Suprapubic skin (tissue), 4 donors: ENCODE measurements around the gene PILRB. TPM values are rescaled to one million over a fixed set of nuclear protein-coding genes. Genes with fewer than 3 reads are reported as not detected.
A peak's percentile ranks its signal among the peaks of the same experiment; 100 is the strongest.
"Not testable (repeated sequence)": the region's sequence is repeated elsewhere in the genome, so short reads cannot be mapped to it uniquely, and the experiment has no call there.

Source experiments
- DNase-seq, 2 donors: peaks; one replicate each; pipeline ENCODE4 v3.0.0-alpha.2; 2019; ENCODE audit warnings: low spot score in 2 of 2
- H3K27ac ChIP-seq: fragments of 200-600 bp; sonication (generic); one replicate; pipeline ENCODE4 v1.5.1; 2019
- H3K27me3 ChIP-seq: fragments of 200-600 bp; sonication (generic); one replicate; pipeline ENCODE4 v1.5.1; 2019
- H3K36me3 ChIP-seq: fragments of 200-600 bp; sonication (generic); one replicate; pipeline ENCODE4 v1.5.1; 2019
- H3K4me1 ChIP-seq: fragments of 200-600 bp; sonication (generic); one replicate; pipeline ENCODE4 v1.5.1; 2019
- H3K4me3 ChIP-seq: fragments of 200-600 bp; sonication (generic); one replicate; pipeline ENCODE4 v1.5.1; 2019; ENCODE audit warnings: mild to moderate bottlenecking
- H3K9me3 ChIP-seq: fragments of 200-600 bp; sonication (generic); one replicate; pipeline ENCODE4 v1.5.1; 2019
- EP300 ChIP-seq: sonication (generic); formaldehyde crosslinking; IDR thresholded peaks from one replicate; pipeline ENCODE4 v1.6.1; 2017; ENCODE audit warnings: antibody characterized with exemption
- POLR2A ChIP-seq, 2 donors: fragments of 450-650 bp; IDR thresholded peaks; one replicate each; pipeline ENCODE4 v1.6.1; 2017; ENCODE audit warnings: antibody characterized with exemption in 2 of 2, mild to moderate bottlenecking in 2 of 2, moderate library complexity in 2 of 2
- POLR2AphosphoS5 ChIP-seq, 3 donors: sonication (generic); formaldehyde crosslinking; IDR thresholded peaks; one replicate each; pipeline ENCODE4 v1.6.1; 2017; ENCODE audit warnings: antibody characterized with exemption in 3 of 3
- WGBS: methylation state at CpG from one replicate; pipeline ENCODE4 v1.1.5; 2018; 5-methylcytosine and 5-hydroxymethylcytosine counted together
- total RNA-seq, 4 donors: library from RNA; depleted of rRNA; stranded (reverse); fragments of >200 nt; gene quantifications; one replicate each; pipeline ENCODE4 v1.1.0, GENCODE V29; 2016
- TF ChIP-seq, protein P1 (sequence below), 2 donors: fragments of 200-600 bp in 1 of 2; fragments of 450-650 bp in 1 of 2; sonication (generic) in 1 of 2; IDR thresholded peaks; one replicate each; pipeline ENCODE4 v1.5.1; 2016 to 2019; ENCODE audit warnings: antibody characterized with exemption in 2 of 2, mild to moderate bottlenecking in 1 of 2, moderate library complexity in 1 of 2

The PILRB gene
- total RNA-seq, 4 donors from 2014 or later, result 40.8 to 125 (median 63.1) TPM

GRCh38 chr7:100364480-100364879, 6.6 kb downstream of the PILRB start:
- H3K9me3 ChIP-seq, result no peaks in the 10 kb centered on the region
- no peak for DNase-seq
- no peaks in the 10 kb centered on the region for H3K4me1 ChIP-seq
- WGBS, result 87% methylated on average over 6 of the region's 6 CpGs
- H3K27ac ChIP-seq, result no peak overlapping the region
- H3K27me3 ChIP-seq, result no peaks in the 10 kb centered on the region
- no peak overlapping the region for H3K4me3 ChIP-seq
- peaks cover 37% of the 10 kb centered on the region for H3K36me3 ChIP-seq
- TF ChIP-seq POLR2A (IDR thresholded peaks at IDR 0.05) (no peak), EP300 (no peak), POLR2AphosphoS5 (IDR thresholded peaks at IDR 0.05) (no peak)
- TF ChIP-seq, protein P1, sequence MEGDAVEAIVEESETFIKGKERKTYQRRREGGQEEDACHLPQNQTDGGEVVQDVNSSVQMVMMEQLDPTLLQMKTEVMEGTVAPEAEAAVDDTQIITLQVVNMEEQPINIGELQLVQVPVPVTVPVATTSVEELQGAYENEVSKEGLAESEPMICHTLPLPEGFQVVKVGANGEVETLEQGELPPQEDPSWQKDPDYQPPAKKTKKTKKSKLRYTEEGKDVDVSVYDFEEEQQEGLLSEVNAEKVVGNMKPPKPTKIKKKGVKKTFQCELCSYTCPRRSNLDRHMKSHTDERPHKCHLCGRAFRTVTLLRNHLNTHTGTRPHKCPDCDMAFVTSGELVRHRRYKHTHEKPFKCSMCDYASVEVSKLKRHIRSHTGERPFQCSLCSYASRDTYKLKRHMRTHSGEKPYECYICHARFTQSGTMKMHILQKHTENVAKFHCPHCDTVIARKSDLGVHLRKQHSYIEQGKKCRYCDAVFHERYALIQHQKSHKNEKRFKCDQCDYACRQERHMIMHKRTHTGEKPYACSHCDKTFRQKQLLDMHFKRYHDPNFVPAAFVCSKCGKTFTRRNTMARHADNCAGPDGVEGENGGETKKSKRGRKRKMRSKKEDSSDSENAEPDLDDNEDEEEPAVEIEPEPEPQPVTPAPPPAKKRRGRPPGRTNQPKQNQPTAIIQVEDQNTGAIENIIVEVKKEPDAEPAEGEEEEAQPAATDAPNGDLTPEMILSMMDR (IDR thresholded peaks at IDR 0.05), result no peak

GRCh38 chr7:100365998-100366367, 8.1 kb downstream of the PILRB start:
- H3K4me1 ChIP-seq, DNase-seq, H3K27ac ChIP-seq, H3K9me3 ChIP-seq, H3K27me3 ChIP-seq, H3K4me3 ChIP-seq: not testable (repeated sequence)
- 98% methylated on average over 7 of the region's 7 CpGs for WGBS
- H3K36me3 ChIP-seq, result peaks cover 22% of the 10 kb centered on the region

DNA sequence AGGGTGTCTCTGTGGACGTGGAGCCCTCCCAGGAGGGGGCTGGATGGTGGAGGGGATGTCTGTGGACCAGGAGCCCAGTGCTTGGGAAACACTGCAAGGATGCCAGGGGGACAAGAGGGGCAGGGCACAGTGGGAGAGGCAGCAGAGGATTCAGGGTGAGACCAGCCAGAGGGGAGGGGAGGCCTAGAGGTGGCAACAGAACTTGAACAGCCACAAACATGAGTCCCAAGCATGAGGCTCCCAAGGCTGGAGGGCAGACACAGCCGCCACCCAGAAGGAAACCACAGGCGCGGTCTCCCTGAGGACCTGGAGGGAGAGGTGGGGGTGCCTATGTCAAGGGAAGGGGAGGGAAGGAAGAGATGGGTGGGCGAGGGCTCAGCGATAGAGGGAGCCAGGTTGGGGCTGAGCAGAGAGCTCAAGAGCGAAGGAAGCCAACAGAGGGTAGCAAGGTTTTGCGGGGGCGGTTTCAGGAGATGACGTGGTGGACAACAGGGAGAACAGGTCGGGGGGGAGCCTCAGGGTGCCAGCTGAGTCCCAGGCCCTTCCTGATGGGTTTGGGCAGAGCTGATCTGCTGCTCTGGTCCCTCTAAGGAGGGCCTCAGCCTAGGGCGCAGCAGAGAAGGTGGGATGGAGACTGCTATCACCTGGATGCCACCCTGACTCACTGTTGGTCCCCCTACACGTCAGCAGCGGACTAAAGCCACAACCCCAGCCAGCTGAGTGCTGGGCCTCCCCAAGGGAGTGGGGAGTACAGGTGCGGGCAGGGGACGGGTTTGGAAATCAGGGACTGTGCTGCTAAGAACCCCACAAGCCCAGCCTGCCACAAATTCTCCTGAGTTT, 8.7 kb downstream of the PILRB start:
- Histone ChIP-seq H3K4me3 (no peak overlapping the region), H3K27me3 (no peaks in the 10 kb centered on the region), H3K9me3 (no peaks in the 10 kb centered on the region), H3K4me1 (no peaks in the 10 kb centered on the region), H3K27ac (no peak overlapping the region), H3K36me3 (peaks cover 16% of the 10 kb centered on the region)
- 84% methylated on average over 11 of the region's 16 CpGs for WGBS
- TF ChIP-seq POLR2A (IDR thresholded peaks at IDR 0.05), result no peak
- no peak for TF ChIP-seq EP300
- no peak for TF ChIP-seq POLR2AphosphoS5 (IDR thresholded peaks at IDR 0.05)
- TF ChIP-seq, protein P1 (IDR thresholded peaks at IDR 0.05), result no peak
- DNase-seq, result no peak

- H3K4me3 ChIP-seq, result no peak overlapping the region
- TF ChIP-seq EP300 (no peak), POLR2A (IDR thresholded peaks at IDR 0.05) (no peak), POLR2AphosphoS5 (IDR thresholded peaks at IDR 0.05) (no peak)
- TF ChIP-seq, protein P1 (IDR thresholded peaks at IDR 0.05), result no peak
- H3K27me3 ChIP-seq, result no peaks in the 10 kb centered on the region
- 91% methylated on average over 8 of the region's 8 CpGs for WGBS
- peaks cover 10% of the 10 kb centered on the region for H3K36me3 ChIP-seq
- peaks cover 4% of the 10 kb centered on the region for H3K4me1 ChIP-seq
- no peak for DNase-seq
- H3K9me3 ChIP-seq, result no peaks in the 10 kb centered on the region
- H3K27ac ChIP-seq, result no peak overlapping the region
These were observed 9.3 kb downstream of the PILRB start for GRCh38 chr7:100367251-100367620.

- H3K27me3 ChIP-seq, result no peaks in the 10 kb centered on the region
- peaks cover 4% of the 10 kb centered on the region for H3K36me3 ChIP-seq
- 89% methylated on average over 12 of the region's 12 CpGs for WGBS
- H3K4me1 ChIP-seq, result peaks cover 10% of the 10 kb centered on the region
- TF ChIP-seq POLR2A (IDR thresholded peaks at IDR 0.05), result no peak
- TF ChIP-seq, protein P1 (IDR thresholded peaks at IDR 0.05), result no peak
- TF ChIP-seq EP300, result no peak
- TF ChIP-seq POLR2AphosphoS5 (IDR thresholded peaks at IDR 0.05), result no peak
- no peak overlapping the region for H3K4me3 ChIP-seq
- H3K27ac ChIP-seq, result peak overlapping the region; percentile 21
- no peaks in the 10 kb centered on the region for H3K9me3 ChIP-seq
- no peak for DNase-seq
These were observed 10.0 kb downstream of the PILRB start for GRCh38 chr7:100367676-100368613.
